Right hindlimb (tissue), 1 donor: Measurements from ENCODE around the gene GADL1.

ENCODE experiments used
- DNase-seq: peaks from one replicate; pipeline ENCODE4 v3.0.0-alpha.2; 2018

The GADL1 gene

GRCh38 chr3:30691944-30692343, 202.5 kb downstream of the GADL1 start:
- no peak for DNase-seq

DNA sequence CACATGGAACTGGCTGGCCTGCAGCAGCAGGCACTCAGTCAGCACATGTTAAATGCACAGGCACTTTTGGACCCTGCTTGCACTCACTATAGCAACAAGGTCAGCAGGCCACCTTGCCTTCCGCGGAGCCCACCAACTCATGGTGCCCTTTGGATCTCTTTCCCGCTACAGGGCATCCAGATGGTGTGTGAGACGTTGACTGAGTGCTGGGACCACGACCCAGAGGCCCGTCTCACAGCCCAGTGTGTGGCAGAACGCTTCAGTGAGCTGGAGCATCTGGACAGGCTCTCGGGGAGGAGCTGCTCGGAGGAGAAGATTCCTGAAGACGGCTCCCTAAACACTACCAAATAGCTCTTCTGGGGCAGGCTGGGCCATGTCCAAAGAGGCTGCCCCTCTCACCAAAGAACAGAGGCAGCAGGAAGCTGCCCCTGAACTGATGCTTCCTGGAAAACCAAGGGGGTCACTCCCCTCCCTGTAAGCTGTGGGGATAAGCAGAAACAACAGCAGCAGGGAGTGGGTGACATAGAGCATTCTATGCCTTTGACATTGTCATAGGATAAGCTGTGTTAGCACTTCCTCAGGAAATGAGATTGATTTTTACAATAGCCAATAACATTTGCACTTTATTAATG, 203.1 kb downstream of the GADL1 start:
- DNase-seq, result no peak

- no peak for DNase-seq
Measured at GRCh38 chr3:30690199-30690598, 204.3 kb downstream of the GADL1 start.

GRCh38 chr3:30688776-30689641, 205.5 kb downstream of the GADL1 start:
- DNase-seq, result no peak

GRCh38 chr3:30687930-30688570, 206.4 kb downstream of the GADL1 start:
- no peak for DNase-seq

- DNase-seq, result no peak
Measured at GRCh38 chr3:30686799-30687198, 207.7 kb downstream of the GADL1 start.

DNA sequence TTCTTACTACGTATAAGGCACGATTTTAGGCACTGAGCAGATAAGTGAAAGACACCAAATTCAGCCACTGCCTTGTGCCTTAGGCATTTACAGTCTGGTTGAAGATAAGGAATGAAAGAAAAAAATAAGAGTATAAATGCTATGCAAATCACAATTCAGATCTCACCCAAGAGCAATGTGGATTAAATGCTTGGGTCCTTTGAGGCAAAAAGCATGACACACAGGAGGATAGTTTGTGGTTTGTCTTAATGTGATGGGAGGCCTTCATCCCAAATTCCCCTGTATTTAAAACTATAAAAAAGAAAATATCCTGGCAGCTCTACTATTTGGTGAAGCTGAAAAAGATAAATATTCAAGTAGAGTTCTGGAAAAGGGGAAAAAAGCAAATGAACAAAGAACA, 208.3 kb downstream of the GADL1 start:
- no peak for DNase-seq

DNA sequence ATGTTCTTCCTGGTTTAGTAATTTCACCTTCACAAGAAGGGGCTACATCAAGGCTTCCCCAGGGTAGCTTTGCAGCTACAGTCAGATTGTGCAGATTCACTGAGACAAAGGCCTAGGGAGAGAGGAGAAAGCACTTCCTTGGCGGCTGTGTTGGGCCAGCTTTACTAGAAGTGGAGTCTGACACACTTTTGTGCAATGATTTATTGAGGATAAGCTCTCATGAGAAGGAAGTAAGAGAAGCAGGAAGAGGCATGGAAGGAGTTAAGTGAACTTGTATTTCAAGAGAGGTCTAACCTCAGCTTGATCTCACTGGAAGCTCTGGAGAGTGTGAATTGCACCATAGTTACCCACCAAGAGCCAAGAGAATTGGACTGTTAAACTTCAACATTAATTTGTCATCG, 209.2 kb downstream of the GADL1 start:
- DNase-seq, result no peak

DNA sequence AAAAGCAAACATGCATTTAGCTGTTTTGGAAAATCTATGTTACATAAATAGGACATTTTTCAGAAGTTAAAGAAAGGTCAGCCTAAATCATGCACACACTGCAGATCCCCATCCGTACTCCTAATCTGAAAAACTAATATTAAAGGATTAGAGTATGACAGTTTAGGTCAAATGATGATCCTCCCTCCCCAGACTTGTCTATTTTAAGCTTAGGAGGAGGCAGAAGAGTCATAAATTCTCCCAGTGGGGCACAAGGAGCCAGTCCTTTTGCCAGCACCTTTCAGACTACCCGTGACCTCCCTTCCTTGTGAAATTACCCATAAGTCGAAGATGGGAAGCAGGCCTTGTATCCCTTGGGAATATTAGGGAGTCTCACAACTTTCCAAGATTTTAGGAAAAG, 210.1 kb downstream of the GADL1 start:
- DNase-seq, result no peak

DNA sequence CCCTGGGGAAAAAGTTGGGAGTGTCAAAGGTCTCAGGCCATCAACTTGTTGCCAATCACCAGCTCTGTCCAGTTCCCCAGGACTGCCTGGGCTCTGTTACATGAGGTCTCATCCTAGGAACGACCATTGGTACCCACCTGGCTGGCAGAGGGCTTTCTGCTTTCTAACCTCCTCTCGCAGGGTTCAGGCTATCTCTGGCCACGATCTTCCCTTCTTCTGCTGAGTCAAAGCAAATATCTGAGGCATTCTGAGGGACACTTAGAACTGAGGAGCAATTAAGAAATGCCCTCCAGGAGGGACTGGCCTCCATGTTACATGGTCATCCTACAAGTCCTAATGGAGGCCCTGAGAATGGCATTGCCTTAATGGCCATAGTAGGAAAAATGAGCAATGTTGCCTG, 210.7 kb downstream of the GADL1 start:
- no peak for DNase-seq

DNA sequence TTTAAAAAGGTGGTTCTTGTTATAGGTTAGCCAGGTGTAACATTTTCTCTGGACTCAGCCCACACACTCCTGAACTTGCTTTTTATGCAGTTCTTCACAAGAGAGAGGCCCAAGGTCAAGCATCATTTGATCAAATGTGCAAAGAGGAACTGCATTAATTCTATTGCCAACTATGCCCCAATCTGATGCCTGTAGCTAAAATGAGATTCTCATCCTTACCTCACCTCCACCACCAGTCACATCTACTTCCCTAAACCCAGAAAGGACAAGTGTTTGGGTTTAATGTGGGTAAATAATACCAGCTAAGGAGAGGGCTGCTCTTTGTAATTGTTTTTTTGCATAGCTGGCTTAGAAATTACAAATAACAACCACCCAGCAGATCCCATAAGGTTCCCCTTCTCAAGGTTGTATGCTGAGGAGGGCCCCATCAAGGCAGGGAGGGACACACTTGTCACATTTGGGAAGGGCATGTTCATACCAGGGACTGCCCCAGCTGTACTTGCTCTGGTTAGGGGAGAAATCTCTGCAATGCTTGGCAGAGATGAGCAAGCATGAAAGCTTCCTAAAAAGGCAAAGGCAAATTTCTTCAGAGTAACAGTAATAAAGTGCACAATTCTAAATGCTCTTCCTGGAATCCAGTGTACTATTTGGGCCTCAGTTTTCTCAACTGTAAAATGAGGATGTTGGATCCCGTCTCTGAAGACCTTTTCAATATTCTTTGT, 211.9 kb downstream of the GADL1 start:
- no peak for DNase-seq

- DNase-seq, result peak; percentile 67
Measured at GRCh38 chr3:30681649-30682211, 212.7 kb downstream of the GADL1 start.

DNA sequence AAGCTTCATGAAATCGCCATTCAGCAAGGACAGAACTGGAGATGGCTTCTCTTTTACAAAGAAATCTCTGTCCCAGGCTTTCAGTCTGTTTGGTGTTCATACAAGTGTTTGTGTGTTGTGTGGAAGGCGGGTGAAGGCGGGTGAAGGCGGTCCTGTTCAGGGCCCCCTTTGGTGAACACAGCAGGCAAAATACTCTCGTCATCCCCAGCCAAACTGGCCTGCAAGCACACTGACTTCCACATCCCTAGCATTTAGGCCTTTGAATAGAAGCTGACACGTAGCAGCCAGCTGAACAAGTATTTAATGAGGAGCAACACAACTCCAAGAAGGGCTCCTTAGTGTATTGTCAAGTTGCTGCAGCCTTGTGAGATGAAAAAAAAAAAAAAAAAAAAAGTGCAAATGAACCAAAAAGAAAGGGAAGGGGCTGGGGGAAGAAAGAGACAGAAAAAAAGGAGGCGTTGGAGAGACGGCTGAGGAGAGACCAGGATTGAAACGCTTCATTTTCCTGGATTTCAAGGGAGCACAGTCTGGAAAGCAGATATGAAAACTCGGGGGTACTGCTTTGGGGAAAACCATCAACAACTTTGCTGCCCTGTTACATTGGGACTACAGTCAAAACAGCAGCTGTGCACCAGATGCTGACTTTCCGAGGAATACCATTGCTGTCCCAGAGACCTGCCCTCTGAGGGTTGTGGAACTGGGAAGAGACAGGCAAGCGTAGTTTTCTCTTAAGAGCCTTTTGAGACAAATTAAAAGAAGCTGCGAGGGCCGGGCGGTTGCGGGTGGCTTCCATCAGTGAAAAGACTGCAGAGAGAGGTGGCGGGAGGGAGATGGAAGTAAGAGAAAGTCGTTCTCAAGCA, 213.4 kb downstream of the GADL1 start:
- peak; percentile 86 for DNase-seq

DNA sequence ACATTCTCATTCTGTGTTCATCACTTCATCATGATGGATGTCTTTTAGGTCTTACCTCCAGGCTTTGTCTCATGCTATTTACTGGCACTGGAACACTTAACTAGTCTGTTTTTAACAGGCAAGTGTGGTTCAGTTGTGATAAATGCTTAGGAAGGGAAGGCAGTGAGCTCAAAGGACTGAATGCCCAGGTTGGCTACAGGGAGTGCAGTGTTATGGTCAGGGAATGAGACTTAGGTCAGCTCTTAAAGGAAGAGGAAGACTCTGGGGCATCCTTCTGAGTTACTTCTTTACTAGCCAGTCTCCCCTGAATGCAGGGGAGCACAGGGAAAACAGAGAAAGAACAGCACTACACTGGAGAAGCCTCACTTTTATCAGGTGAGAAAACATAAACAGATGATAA, 215.4 kb downstream of the GADL1 start:
- no peak for DNase-seq

DNA sequence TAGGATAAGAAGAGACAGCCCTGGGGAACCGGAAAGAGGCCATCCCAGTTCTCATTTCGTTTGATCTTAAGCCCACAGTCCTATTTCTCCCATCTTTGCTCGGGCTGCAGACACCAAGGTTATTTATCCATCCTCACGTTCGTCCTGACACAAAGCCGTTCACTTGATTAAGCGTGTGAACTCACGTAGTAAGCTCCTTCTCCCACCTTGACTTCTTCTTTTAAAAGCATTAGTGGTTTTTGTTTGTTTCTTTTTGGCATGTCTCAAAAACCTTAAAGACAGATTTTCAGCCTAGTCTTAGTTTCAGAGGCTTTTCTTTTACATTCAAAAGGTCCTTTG, 217.1 kb downstream of the GADL1 start:
- no peak for DNase-seq

DNA sequence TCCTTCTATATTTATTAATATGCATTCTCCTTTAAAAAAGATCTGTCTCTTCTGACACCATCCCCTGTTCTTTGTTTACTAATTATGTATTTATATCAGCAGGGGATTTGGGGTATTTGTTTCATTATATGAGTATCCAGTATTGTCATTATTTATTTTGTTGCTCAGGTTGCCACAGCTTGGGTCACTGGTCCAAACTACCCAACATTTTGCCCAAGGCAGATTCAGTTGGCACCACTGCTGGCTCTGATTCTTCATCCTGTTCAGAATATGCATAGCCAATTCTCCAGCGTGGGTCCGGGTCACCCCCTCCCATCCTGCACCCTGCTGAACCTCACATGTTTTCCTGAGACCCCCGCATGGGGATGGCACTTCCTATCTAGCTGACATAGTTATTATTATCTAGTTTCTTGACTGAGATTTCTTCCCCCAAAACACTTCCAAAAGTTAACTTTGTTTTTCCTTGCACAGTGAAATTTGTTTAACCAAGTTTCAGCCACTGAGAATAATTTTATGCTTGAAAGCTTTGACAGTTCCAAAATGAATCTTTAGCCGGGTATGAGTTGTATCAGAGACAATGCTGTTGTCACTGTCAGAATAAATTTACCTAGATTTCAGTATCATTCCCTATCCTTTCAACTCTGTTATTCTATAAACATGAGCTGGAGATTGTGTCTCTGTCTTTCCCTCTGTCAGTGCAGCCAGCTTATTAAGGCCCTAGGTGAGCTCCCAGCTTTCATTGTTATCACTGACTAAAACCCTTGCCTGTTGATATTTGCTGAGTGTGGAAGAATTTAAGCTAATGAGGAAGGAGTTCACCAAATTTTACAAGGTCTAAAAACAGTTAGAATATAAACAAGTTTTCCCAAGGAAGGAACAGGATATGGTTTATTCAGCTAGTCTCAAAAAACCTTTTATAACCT, 217.8 kb downstream of the GADL1 start:
- DNase-seq, result no peak
